C4-2B (cell line): ENCODE results near the gene ZNF57.
"Not testable (repeated sequence)": the region's sequence is repeated elsewhere in the genome, so short reads cannot be mapped to it uniquely, and the experiment has no call there.

Source experiments
- H3K27ac ChIP-seq: fragments of 450-650 bp; 2 replicates; pipeline ENCODE4 v1.5.1; 2017
- CTCF ChIP-seq: fragments of 450-650 bp; conservative IDR thresholded peaks from 2 replicates; pipeline ENCODE4 v1.5.1; 2017; ENCODE audit warnings: mild to moderate bottlenecking
- ZFX ChIP-seq: fragments of 450-650 bp; IDR thresholded peaks from 2 replicates; pipeline ENCODE4 v1.6.1; 2017

Gene ZNF57

GRCh38 chr19:2926341-2927031 lies 25.8 kb downstream of the ZNF57 start:
- no peak for TF ChIP-seq ZFX
- TF ChIP-seq CTCF, result no peak
- no peak overlapping the region for H3K27ac ChIP-seq

- H3K27ac ChIP-seq, result no peak overlapping the region
- no peak for TF ChIP-seq ZFX
Observed at GRCh38 chr19:2927032-2927430, 26.3 kb downstream of the ZNF57 start.

- TF ChIP-seq CTCF (no peak), ZFX (no peak)
- H3K27ac ChIP-seq, result no peak overlapping the region
Observed at GRCh38 chr19:2933490-2933910, 32.8 kb downstream of the ZNF57 start.

GRCh38 chr19:2935863-2936262 lies 35.1 kb downstream of the ZNF57 start:
- not testable (repeated sequence) for H3K27ac ChIP-seq

GRCh38 chr19:2942928-2943640 lies 42.4 kb downstream of the ZNF57 start:
- TF ChIP-seq ZFX (no peak), CTCF (no peak)

GRCh38 chr19:2944403-2944774 lies 43.7 kb downstream of the ZNF57 start:
- peak overlapping the region; percentile 74 for H3K27ac ChIP-seq

More at GRCh38 chr19:2942928-2943640, 42.4 kb downstream of the ZNF57 start:
- no peak overlapping the region for H3K27ac ChIP-seq

GRCh38 chr19:2944775-2945574 lies 44.2 kb downstream of the ZNF57 start, which contains the start of gene ZNF77:
Gene ZNF77 (minus strand): TSS chr19:2944971. CDS start chr19:2944840, 131 bp downstream.
- H3K27ac ChIP-seq, result peak within 1 kb of the TSS; percentile 74
- TF ChIP-seq ZFX (no peak; the same call in 1 of the 2 replicates), CTCF (no peak)

More at GRCh38 chr19:2944403-2944774, 43.7 kb downstream of the ZNF57 start:
- TF ChIP-seq ZFX, result no peak
- no peak for TF ChIP-seq CTCF
